ENCODE measurements around the gene AKT2. TPM values are rescaled to one million over a fixed set of nuclear protein-coding genes. Genes with fewer than 3 reads are reported as not detected.

The AKT2 gene
- polyA plus RNA-seq, 1 donor (not counting 4 experiments of a cell fraction or from before 2014, with no cell fraction given) = 108 TPM

DNA sequence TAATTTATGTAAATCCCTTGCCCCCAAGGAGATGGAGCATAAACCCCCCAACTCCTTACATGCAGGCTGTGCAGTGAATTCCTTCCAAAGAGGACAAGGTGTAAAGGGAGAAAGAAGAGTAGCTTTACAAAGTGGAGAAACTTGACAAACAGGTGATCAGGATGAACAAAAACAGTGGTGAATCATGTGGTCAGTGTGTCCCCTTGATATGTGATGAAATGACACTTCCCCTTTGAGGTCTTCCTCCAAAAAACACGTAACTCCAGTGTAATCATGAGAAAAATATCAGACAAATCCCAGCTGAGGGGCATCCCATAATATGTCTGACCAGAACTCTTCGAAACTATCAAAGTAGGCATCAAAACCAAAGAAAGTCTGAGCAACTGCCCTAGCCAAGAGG is 29.5 kb upstream of the AKT2 start:
- FAIRE-seq (no peak), DNase-seq (ENCODE audit: low read depth, low spot score) (no peak)
- no peaks in the 10 kb centered on the region for H3K4me1 ChIP-seq (ENCODE audit: control insufficient read depth, extremely low read depth, insufficient read depth, low read length)
- H3K79me2 ChIP-seq (ENCODE audit: control insufficient read depth, insufficient read depth, low read length) = no peaks in the 10 kb centered on the region
- no peak overlapping the region for H3K4me2 ChIP-seq (ENCODE audit: control insufficient read depth, extremely low read depth, insufficient read depth, low read depth, low read length)
- TF ChIP-seq EZH2 (IDR thresholded peaks at IDR 0.05; ENCODE audit: low read length) (no peak), CTCF (optimal IDR thresholded peaks at IDR 0.05 in 1 of 3, IDR thresholded peaks at IDR 0.05 in 1 of 3, conservative IDR thresholded peaks at IDR 0.05 in 1 of 3; ENCODE audit: extremely low read depth in 1 of 3, insufficient read depth in 2 of 3, low read length in 3 of 3) (no peak)
- H2AFZ ChIP-seq (ENCODE audit: control insufficient read depth, low read length) = no peak overlapping the region
- dilution Hi-C loops (cut with MboI; ENCODE audit: extremely low pct_ligation_motif_present, low sequenced_read_pairs) = no loop called here
- no peaks in the 10 kb centered on the region for H3K9me3 ChIP-seq (ENCODE audit: control insufficient read depth, low read depth, low read length)
- H3K4me3 ChIP-seq (ENCODE audit: control insufficient read depth in 2 of 3, extremely low read depth in 1 of 3, insufficient read depth in 2 of 3, low read depth in 1 of 3, low read length in 3 of 3) = no peak overlapping the region
- H3K9me1 ChIP-seq (ENCODE audit: control insufficient read depth, extremely low read depth, insufficient read depth, low read length) = no peaks in the 10 kb centered on the region
- no peaks in the 10 kb centered on the region for H3K27me3 ChIP-seq (ENCODE audit: control insufficient read depth, extremely low read depth, insufficient read depth, low read length)
- H4K20me1 ChIP-seq (ENCODE audit: control insufficient read depth, extremely low read depth, insufficient read depth, low read length) = no peaks in the 10 kb centered on the region
- H3K36me3 ChIP-seq (ENCODE audit: control insufficient read depth in 2 of 2, extremely low read depth in 1 of 2, insufficient read depth in 2 of 2, low read length in 2 of 2) = peaks cover 4 to 7% of the 10 kb centered on the region in 2 experiments
- H3K9ac ChIP-seq (ENCODE audit: control insufficient read depth, extremely low read depth, insufficient read depth, low read length) = no peak overlapping the region
- no peak overlapping the region for H3K27ac ChIP-seq (ENCODE audit: control insufficient read depth, insufficient read depth, low read length)

DNA sequence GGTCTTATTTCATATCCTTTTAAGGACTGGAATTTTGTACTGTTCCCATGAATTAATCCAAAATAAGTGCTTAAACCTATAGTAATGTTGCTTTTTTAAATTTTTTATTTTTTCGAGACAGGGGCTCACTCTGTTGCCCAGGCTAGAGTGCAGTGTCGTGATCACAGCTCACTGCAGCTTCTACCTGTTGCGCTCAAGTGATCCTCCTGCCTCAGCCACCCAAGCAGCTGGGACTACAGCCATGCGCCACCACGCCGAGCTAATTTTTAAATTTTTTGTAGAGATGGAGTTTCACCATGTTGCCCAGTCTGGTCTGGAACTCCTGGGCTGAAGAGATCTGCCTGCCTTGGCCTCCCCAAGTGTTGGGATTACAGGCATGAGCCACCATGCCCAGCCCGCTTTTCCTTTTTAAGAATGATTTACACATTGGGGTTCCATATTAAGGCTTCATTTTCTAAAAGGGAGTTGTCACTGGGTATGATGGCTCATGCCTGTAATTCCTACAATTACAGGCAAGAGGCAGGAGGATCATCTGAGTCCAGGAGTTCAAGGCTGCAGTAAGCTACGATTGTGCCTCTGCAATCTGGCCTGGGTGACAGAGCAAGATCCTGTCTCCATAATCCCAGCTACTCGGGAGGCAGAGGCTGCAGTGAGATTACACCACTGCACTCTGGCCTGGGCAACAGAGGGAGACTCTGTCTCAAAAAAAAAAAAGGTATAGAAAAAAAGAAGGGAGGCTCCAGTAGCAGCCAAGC is 28.3 kb upstream of the AKT2 start:
- no peaks in the 10 kb centered on the region for H3K9me3 ChIP-seq (ENCODE audit: control insufficient read depth, low read depth, low read length)
- no peak for TF ChIP-seq CTCF (optimal IDR thresholded peaks at IDR 0.05 in 1 of 3, IDR thresholded peaks at IDR 0.05 in 1 of 3, conservative IDR thresholded peaks at IDR 0.05 in 1 of 3; ENCODE audit: extremely low read depth in 1 of 3, insufficient read depth in 2 of 3, low read length in 3 of 3)
- H3K27me3 ChIP-seq (ENCODE audit: control insufficient read depth, extremely low read depth, insufficient read depth, low read length) = no peaks in the 10 kb centered on the region
- H3K27ac ChIP-seq (ENCODE audit: control insufficient read depth, insufficient read depth, low read length) = no peak overlapping the region
- H3K4me3 ChIP-seq (ENCODE audit: control insufficient read depth in 2 of 3, extremely low read depth in 1 of 3, insufficient read depth in 2 of 3, low read depth in 1 of 3, low read length in 3 of 3) = no peak overlapping the region
- H3K4me1 ChIP-seq (ENCODE audit: control insufficient read depth, extremely low read depth, insufficient read depth, low read length) = no peaks in the 10 kb centered on the region
- no peaks in the 10 kb centered on the region for H3K9me1 ChIP-seq (ENCODE audit: control insufficient read depth, extremely low read depth, insufficient read depth, low read length)
- H4K20me1 ChIP-seq (ENCODE audit: control insufficient read depth, extremely low read depth, insufficient read depth, low read length) = no peaks in the 10 kb centered on the region
- no peak overlapping the region for H3K9ac ChIP-seq (ENCODE audit: control insufficient read depth, extremely low read depth, insufficient read depth, low read length)
- no peak overlapping the region for H3K4me2 ChIP-seq (ENCODE audit: control insufficient read depth, extremely low read depth, insufficient read depth, low read depth, low read length)
- no peak overlapping the region for H2AFZ ChIP-seq (ENCODE audit: control insufficient read depth, low read length)
- DNase-seq (ENCODE audit: low read depth, low spot score) (no peak), FAIRE-seq (no peak)
- no peaks in the 10 kb centered on the region for H3K79me2 ChIP-seq (ENCODE audit: control insufficient read depth, insufficient read depth, low read length)
- H3K36me3 ChIP-seq (ENCODE audit: control insufficient read depth in 2 of 2, extremely low read depth in 1 of 2, insufficient read depth in 2 of 2, low read length in 2 of 2) = peaks cover 4 to 6% of the 10 kb centered on the region in 2 experiments
- dilution Hi-C loops (cut with MboI; ENCODE audit: extremely low pct_ligation_motif_present, low sequenced_read_pairs) = no loop called here

Data from keratinocyte (primary cell).